Prostate gland (tissue), 2 donors: ENCODE measurements around the gene CORO1C.

Experiments
- POLR2AphosphoS5 ChIP-seq: sonication (generic); formaldehyde crosslinking; IDR thresholded peaks from one replicate; pipeline ENCODE4 v1.6.1; 2017; ENCODE audit warnings: antibody characterized with exemption
- TF ChIP-seq, protein P1 (sequence below), 4 experiments: fragments of 200-600 bp in 2 of 4; fragments of 450-650 bp in 2 of 4; sonication (generic) in 2 of 4; IDR thresholded peaks; 1 replicate in 3 of 4; 2 replicates in 1 of 4; pipeline ENCODE4 v1.5.1; 2016 to 2019; ENCODE audit warnings: antibody characterized with exemption in 4 of 4, mild to moderate bottlenecking in 2 of 4, moderate library complexity in 2 of 4

DNA sequence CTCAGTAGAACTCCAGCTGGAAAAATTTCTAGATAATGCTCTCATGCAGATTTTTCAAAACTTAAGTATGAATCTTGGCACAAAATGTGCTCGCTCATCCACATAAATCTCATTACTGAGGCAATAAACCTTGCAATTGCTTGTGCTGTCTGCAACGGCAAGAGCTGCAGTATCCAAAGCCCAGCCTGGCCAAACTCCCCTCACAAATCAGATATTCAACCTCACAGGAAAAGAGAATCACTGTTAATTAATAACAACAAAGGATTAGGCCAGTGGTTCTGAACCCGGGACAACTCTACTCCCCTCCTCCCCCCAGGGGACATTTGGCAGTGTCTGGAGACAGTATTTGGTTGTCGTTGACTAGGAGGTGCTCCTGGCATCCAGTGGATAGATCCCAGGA lies 19.2 kb upstream of the CORO1C start:
- TF ChIP-seq, protein P1, sequence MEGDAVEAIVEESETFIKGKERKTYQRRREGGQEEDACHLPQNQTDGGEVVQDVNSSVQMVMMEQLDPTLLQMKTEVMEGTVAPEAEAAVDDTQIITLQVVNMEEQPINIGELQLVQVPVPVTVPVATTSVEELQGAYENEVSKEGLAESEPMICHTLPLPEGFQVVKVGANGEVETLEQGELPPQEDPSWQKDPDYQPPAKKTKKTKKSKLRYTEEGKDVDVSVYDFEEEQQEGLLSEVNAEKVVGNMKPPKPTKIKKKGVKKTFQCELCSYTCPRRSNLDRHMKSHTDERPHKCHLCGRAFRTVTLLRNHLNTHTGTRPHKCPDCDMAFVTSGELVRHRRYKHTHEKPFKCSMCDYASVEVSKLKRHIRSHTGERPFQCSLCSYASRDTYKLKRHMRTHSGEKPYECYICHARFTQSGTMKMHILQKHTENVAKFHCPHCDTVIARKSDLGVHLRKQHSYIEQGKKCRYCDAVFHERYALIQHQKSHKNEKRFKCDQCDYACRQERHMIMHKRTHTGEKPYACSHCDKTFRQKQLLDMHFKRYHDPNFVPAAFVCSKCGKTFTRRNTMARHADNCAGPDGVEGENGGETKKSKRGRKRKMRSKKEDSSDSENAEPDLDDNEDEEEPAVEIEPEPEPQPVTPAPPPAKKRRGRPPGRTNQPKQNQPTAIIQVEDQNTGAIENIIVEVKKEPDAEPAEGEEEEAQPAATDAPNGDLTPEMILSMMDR (IDR thresholded peaks at IDR 0.05) = no peak
- no peak for TF ChIP-seq POLR2AphosphoS5
